Vagina (tissue), 2 donors: Measurements from ENCODE around the gene ADAM30.

Source experiments
- POLR2A ChIP-seq, 2 donors: fragments of 450-650 bp; IDR thresholded peaks; one replicate each; pipeline ENCODE4 v1.6.1; 2017; ENCODE audit warnings: antibody characterized with exemption in 2 of 2, mild to moderate bottlenecking in 2 of 2, moderate library complexity in 2 of 2
- TF ChIP-seq, protein P1 (sequence below), 3 experiments: fragments of 450-650 bp in 2 of 3; fragments of 200-600 bp in 1 of 3; sonication (generic) in 1 of 3; IDR thresholded peaks; one replicate each; pipeline ENCODE4 v1.5.1; 2017 to 2019; ENCODE audit warnings: antibody characterized with exemption in 3 of 3, mild to moderate bottlenecking in 2 of 3, moderate library complexity in 2 of 3

DNA sequence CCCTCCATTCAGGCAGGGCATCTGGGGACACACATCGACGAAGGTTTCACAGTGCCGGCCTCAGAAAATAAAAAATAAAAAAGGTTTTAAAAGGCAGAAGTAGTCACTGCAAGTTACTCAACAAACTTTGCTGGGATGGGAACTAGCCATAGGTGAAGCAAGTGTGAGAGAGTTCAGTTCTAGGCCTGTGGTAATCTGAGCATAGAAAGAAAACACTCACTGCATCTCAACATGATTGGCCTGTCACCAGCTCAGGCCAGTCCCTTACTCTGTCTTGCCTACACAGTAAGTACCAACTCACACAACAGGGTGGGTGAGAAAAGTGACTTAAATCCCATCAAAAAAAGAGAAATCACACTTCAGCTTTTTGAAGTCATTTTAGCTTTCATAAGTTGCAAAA is 30.2 kb upstream of the ADAM30 start:
- TF ChIP-seq, protein P1, sequence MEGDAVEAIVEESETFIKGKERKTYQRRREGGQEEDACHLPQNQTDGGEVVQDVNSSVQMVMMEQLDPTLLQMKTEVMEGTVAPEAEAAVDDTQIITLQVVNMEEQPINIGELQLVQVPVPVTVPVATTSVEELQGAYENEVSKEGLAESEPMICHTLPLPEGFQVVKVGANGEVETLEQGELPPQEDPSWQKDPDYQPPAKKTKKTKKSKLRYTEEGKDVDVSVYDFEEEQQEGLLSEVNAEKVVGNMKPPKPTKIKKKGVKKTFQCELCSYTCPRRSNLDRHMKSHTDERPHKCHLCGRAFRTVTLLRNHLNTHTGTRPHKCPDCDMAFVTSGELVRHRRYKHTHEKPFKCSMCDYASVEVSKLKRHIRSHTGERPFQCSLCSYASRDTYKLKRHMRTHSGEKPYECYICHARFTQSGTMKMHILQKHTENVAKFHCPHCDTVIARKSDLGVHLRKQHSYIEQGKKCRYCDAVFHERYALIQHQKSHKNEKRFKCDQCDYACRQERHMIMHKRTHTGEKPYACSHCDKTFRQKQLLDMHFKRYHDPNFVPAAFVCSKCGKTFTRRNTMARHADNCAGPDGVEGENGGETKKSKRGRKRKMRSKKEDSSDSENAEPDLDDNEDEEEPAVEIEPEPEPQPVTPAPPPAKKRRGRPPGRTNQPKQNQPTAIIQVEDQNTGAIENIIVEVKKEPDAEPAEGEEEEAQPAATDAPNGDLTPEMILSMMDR (IDR thresholded peaks at IDR 0.05): no peak
- no peak for TF ChIP-seq POLR2A (IDR thresholded peaks at IDR 0.05)
